C1 segment of cervical spinal cord (tissue), 14 donors: ENCODE results near the gene ALPG.

Experiments
- DNase-seq, 14 donors: peaks; one replicate each; lab custom pipeline; 2025; lab: John Stamatoyannopoulos, UW

Gene ALPG

DNA sequence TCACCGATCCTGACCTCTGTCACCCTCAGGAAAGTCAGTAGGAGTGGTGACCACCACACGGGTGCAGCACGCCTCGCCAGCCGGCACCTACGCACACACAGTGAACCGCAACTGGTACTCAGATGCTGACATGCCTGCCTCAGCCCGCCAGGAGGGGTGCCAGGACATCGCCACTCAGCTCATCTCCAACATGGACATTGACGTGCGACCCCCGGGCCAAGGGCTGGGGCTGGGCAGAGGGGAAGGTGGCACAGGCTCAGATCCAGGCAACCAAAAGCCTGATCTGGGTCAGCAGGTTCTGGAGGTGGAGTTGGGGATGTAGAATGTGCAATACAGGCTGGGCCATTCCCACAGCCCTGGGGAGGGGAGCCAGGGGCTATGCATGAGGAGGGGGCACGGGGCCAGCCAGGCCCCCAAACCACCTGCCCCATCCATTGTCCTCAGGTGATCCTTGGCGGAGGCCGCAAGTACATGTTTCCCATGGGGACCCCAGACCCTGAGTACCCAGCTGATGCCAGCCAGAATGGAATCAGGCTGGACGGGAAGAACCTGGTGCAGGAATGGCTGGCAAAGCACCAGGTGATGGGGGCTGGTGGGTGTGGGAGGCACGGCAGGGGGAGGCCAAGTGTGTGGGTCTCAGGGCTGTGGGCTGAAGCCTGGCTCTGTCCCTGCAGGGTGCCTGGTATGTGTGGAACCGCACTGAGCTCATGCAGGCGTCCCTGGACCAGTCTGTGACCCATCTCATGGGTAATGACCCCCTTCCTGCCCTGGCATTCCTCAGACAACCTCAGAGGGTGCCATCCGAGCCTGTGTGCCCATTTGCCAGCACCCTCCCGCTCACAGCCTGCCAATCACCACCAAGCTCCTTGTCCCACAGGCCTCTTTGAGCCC, 50.7 kb downstream of the ALPG start:
- DNase-seq: no peak

DNA sequence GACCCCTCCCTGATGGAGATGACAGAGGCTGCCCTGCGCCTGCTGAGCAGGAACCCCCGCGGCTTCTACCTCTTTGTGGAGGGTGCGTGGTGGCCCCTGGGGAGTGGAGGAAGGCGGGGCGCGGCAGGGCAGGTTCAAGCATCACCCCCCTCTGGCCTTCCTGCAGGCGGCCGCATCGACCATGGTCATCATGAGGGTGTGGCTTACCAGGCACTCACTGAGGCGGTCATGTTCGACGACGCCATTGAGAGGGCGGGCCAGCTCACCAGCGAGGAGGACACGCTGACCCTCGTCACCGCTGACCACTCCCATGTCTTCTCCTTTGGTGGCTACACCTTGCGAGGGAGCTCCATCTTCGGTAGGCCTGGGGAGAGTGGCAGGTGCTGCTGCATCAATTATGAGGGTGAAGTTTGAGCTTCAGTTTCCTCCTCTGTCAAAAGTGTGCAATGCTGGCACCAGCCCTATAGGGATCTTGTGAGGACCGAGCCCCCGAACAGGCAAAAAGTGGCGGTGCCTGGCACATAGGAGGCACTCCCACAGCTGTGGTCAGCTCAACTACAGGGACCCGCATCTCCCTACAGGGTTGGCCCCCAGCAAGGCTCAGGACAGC, 51.5 kb downstream of the ALPG start:
- no peak for DNase-seq

DNA sequence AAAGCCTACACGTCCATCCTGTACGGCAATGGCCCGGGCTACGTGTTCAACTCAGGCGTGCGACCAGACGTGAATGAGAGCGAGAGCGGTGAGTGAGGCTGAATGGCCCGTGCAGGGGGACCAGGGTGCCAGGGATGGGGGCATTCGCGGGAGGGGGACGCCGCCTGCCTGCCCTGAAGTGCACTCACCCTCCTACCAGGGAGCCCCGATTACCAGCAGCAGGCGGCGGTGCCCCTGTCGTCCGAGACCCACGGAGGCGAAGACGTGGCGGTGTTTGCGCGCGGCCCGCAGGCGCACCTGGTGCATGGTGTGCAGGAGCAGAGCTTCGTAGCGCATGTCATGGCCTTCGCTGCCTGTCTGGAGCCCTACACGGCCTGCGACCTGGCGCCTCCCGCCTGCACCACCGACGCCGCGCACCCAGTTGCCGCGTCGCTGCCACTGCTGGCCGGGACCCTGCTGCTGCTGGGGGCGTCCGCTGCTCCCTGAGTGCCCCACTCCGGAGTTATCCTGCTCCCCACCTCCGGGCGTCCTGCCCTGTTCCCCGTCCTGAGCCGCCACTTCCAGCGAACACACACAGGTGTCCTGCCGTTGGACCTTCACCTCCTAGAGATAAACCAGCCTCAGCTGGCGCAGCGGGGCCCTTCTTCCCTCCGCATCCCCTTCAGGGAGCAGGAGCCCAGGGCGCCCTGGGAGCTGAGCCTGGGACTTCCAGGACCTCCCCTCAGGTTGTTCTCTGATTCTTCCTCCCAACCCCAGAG, 52.2 kb downstream of the ALPG start:
- no peak for DNase-seq

DNA sequence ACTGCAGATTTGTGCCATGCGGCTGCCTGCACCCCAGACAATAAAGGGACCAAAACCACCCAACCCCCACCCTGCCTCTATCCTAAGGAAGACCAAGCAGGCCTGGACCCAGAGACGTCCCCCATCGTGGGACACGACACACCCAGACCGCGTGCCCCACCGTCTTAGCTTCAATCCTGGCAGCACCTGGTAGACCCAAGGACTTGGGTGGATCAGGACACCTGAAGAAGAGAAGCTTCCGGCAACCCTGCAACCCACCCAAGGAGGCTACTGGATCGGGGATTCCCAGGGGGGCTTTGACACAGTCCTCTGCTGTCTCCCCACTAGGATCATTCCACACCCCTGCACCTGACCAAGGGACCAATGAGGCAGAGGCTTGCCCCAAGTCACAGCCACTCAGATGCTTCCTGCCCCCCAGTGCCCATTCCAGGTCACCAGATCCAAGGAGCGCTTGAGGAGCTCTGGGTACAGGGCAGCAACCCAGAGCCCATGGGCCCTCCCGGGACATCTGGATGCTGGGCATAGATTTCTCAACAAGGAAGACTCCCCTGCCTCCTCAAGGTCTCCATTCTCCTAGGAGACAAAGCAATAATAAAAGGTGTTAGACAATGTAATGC, 52.9 kb downstream of the ALPG start:
- DNase-seq: no peak

DNA sequence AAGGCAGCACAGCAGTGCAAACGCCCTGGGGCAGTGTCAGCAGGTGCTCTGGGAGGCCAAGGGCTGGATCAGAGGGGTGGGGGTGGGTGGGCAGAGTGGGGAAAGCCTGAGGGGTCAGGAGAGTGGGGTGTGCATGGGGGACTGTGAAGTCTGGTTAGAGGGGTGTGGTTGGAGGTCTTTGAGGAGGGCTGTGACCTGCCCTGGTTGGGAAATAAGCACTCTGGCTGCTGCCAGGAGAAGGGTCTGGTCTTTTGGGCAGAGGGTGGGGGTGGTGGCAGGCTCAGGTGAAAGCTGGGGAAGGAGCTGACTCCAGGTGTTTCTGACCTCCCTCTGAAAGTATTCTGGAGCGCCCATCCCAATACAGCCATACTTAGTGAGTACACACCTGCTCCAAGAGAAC, 53.5 kb downstream of the ALPG start:
- DNase-seq: no peak
